GM18868 (cell line): ENCODE data around the gene ANGPTL3.
"Not testable (repeated sequence)": the region's sequence is repeated elsewhere in the genome, so short reads cannot be mapped to it uniquely, and the experiment has no call there.

Source experiments
- ATAC-seq: cut with Tn5 transposase; IDR thresholded peaks from one replicate; pipeline ENCODE4 v1.9.1; 2021; ENCODE audit warnings: mild to moderate bottlenecking, moderate library complexity; ENCODE audit not compliant: unreplicated experiment

ANGPTL3 gene

GRCh38 chr1:62597281-62597680, at the start of gene ANGPTL3:
ANGPTL3 (plus strand) TSS chr1:62597520; CDS start chr1:62597567, 47 bp downstream.
- no peak for ATAC-seq

- no peak for ATAC-seq
Observed at GRCh38 chr1:62561306-62561705, 36.0 kb upstream of the ANGPTL3 start.

GRCh38 chr1:62567182-62567581, 30.1 kb upstream of the ANGPTL3 start:
- not testable (repeated sequence) for ATAC-seq

GRCh38 chr1:62567926-62568325, 29.4 kb upstream of the ANGPTL3 start:
- ATAC-seq: not testable (repeated sequence)

GRCh38 chr1:62571517-62571916, 25.8 kb upstream of the ANGPTL3 start:
- not testable (repeated sequence) for ATAC-seq

- no peak for ATAC-seq
Observed at GRCh38 chr1:62572476-62572875, 24.8 kb upstream of the ANGPTL3 start.

- ATAC-seq: no peak
Observed at GRCh38 chr1:62573675-62574074, 23.6 kb upstream of the ANGPTL3 start.

GRCh38 chr1:62585469-62586155, 11.7 kb upstream of the ANGPTL3 start:
- no peak for ATAC-seq

GRCh38 chr1:62588000-62588399, 9.3 kb upstream of the ANGPTL3 start:
- ATAC-seq: no peak

- ATAC-seq: no peak
Observed at GRCh38 chr1:62589321-62589720, 8.0 kb upstream of the ANGPTL3 start.

- ATAC-seq: no peak
Observed at GRCh38 chr1:62590255-62590969, 6.9 kb upstream of the ANGPTL3 start.

- no peak for ATAC-seq
Observed at GRCh38 chr1:62590970-62591368, 6.4 kb upstream of the ANGPTL3 start.

- no peak for ATAC-seq
Observed at GRCh38 chr1:62593825-62594394, 3.4 kb upstream of the ANGPTL3 start.

GRCh38 chr1:62595647-62596046, 1.7 kb upstream of the ANGPTL3 start:
- ATAC-seq: no peak

- ATAC-seq: no peak
Observed at GRCh38 chr1:62599044-62599443, 1.7 kb downstream of the ANGPTL3 start.

GRCh38 chr1:62601457-62601856, 4.1 kb downstream of the ANGPTL3 start:
- ATAC-seq: no peak

GRCh38 chr1:62608905-62609304, 11.6 kb downstream of the ANGPTL3 start:
- no peak for ATAC-seq

GRCh38 chr1:62610588-62610987, 13.3 kb downstream of the ANGPTL3 start:
- ATAC-seq: not testable (repeated sequence)

- no peak for ATAC-seq
Observed at GRCh38 chr1:62612770-62613169, 15.4 kb downstream of the ANGPTL3 start.

- peak; percentile 95 for ATAC-seq
Observed at GRCh38 chr1:62613325-62613727, 16.0 kb downstream of the ANGPTL3 start.

- peak; percentile 5 for ATAC-seq
Observed at GRCh38 chr1:62613890-62614289, 16.6 kb downstream of the ANGPTL3 start.

- peak; percentile 99 for ATAC-seq
Observed at GRCh38 chr1:62621907-62622306, 24.6 kb downstream of the ANGPTL3 start.
